ENCODE results near the gene HIVEP1.

The HIVEP1 gene

DNA sequence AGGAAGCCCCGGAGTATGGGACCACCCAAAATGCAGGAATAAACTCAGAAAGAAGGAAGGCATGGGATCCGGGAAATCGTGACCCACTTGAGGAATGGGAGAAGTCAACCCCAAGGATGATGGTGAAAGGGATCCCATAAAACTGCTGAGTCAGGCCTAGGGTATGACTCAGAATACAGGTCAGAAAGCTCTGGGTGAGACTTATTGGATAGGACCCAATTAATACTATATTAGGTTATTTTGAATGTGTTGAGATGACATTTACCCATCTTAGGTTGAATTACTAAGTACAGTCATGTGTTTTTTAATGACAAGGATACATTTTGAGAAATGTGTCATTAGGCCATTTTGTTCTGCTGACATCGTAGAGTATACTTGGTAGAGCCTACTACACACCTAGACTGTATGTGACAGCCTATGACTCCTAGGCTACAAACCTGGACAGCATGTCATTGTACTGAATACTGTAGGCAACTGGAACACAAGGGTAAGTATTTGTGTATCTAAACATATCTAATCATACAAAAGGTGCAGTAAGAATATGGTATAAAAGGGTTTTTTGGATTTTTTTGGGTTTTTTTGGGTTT is 17.1 kb upstream of the HIVEP1 start:
- DNase-seq = no peak

DNA sequence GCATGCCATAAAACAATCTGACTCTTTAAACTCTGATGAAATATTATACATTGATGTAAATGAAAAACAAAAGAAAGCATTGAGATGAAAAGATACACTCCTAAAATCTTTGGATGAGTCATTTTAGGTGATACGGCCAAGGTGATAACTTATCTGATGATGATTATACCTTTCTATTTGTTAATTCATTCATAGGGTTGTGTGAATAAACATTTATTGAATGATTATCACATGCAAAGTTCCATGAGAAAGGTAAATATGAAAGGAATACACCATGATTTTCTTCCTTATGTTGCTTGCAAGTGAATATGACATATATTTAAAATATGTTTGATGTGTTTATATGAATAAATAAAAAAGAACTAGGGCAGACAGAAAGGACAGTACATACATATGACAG is 15.4 kb upstream of the HIVEP1 start:
- no peak for DNase-seq

DNA sequence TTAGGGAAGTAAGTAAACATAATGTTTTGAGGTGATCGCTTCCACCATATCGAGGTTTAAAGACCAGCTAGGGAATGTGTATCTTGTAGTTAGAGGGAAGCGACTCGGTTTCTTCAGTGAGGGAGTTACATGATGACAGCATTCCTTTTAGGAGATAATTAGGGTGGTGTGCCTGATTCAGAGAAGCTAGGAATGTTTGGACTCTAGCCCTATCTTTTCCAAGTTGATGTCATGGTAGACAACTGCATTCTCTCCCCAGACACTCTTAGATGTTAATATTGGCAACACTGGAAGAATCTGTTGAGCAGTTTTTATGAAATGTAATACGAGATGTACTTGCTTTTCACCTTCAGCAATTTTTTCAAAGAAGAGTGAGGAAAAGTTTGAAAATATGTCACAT is 12.9 kb upstream of the HIVEP1 start:
- no peak for DNase-seq

DNA sequence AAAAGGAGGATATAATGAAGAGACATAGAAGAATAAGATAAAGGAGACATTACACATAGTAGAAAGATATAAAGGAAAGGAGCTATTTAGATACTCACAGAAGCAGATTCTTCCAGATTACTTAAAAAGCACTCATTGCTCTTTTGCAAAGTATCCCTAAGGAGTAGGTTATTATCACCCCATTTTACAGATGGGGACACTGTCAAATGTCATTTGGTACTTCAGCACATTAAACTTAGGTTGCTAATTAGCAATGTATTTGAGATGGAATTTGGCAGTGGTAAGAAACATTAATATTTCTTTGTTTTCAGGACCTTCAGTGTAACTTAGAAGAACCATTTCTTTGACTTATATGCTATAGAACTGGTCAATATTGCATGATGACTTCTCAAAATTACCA is 11.9 kb upstream of the HIVEP1 start:
- no peak for DNase-seq

DNA sequence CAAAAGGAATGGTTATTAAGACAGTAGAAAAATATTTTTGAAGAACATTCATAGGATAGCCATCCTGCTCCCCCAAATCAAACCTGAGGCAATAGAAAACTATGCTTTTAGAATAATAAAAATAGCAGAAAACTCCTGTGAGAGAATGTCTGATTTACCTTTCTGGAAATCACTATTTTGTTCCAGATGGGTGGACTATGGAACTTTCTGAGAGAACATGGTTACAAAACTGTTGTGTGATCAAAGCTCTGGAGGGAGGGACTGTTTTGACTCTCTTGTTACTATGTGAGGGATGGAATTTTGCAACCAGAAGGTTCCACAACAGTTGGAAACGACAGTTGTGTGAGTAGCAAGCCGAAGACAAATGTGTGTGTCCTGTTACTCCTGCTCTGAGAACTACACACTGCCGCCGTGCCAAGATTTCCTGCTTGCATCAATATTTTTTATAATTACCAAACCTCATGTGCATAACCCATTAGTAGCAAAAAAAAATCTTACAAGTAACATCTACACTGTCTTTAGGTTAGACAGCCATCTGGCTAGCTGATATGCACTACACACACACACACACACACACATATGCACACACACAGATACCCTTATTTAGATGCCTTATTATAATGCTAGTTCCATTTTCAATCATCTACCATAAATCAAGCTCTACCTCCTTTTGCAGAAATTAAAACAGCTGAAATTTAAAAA is 11.0 kb upstream of the HIVEP1 start:
- DNase-seq = no peak

DNA sequence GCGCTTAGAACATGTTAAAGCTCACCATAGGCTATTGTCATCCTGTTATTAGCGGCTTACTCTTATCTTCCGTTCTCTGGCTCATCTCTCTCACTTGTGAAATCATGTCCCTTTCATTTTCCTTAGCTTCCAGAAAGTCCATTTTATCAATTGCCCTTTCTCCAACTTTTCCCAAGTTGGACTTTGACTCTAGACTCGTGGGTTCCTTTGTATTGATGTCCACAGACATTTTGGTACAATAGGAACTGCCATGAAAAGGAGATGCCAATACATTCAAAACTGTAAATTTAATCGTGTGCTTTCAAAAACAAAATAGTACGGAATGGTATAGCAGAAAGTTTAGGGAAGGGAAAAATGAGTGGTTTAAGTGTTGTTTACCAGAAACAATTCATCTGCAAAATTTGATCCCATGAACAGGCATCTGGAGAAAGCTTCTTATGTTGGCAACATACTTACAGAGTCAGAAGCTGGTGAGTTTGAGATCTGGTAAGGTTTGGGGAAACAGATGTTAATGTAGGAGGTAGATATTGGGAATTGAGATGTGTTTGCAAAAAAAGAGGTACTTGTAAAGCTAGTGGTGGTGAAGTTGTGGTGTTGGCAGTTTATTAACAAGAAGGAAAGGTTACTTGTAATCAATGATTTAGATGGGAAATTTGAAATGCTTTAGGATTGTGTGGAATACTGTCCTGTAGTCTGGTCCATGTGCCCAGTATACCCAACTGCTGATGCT is 10.2 kb upstream of the HIVEP1 start:
- DNase-seq = no peak

DNA sequence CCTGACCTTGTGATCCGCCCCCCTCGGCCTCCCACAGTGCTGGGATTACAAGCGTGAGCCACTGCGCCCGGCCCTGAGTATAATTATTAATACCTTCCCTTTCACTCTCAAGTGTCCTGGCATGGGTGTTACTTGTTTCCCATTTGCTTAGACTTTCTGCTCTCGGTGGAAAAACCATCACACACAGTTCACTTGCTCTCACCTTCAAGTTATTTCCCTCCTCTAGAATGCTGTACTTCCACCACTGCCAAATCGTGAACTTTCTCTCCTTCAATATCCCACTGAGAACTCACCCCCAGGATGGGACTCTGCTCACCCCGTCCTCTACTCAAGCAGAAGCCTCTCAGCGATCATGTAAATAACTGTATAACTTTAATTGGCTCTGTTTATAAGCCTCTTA is 4.6 kb upstream of the HIVEP1 start:
- DNase-seq = no peak

DNA sequence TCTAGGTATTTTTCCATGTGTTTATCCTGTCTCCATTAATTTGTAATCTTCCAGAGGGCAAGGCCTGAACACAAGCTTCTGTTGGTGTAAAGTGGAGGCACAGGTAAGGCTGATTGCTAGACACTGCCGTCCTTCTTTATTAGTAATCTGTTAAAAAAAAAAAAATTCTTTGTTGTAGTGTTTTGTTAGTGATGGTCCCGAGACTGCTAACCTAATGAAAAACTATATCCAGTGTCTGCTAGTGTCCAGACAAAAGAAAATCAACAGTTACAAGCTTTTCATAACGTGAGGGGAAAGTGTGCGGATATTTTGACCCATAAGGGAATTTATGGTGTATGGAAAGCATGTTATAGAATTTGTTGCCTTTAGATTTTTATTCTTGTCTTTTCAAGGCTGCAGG is 4.2 kb upstream of the HIVEP1 start:
- no peak for DNase-seq

DNA sequence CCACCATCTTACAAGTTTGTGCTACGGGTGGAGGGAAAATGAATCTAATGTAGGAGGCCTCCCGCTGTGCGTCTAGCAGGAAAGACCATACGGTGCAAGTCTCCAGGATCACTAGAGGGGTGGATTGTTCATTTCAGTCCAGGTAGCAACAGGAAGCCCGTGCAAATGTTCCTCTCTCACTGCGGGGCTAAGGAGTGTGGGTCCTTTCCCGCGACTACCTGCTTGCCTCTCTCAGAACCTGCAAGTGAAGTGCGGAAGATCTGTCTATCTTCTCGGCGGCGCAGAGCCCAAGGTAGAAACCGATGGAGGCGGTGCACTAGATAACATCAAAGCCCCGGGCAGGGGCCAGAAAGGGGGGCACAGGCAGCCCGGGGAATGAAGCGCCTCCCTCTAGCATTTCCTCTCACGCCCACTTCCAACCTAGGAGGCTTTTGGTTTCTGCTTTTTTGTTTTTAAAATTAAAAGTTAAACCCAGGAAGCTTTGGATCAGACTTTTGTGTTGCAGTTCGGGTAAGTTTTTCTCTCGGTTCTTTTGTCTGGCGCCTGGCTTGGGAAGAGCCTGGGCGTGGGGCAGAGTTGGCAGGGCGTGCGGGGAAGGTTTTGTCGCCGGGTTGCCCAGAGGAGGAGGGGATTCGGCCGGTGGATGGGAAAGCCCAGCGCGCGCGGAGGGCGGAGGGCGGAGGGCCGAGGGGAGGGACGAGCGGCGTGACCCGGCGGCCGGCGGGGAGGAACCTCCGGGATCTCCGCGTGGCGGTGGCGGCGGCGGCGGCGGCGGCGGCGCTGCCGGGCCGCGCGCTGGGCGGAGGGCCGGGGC is 3.5 kb upstream of the HIVEP1 start:
- DNase-seq = peak; percentile 71

DNA sequence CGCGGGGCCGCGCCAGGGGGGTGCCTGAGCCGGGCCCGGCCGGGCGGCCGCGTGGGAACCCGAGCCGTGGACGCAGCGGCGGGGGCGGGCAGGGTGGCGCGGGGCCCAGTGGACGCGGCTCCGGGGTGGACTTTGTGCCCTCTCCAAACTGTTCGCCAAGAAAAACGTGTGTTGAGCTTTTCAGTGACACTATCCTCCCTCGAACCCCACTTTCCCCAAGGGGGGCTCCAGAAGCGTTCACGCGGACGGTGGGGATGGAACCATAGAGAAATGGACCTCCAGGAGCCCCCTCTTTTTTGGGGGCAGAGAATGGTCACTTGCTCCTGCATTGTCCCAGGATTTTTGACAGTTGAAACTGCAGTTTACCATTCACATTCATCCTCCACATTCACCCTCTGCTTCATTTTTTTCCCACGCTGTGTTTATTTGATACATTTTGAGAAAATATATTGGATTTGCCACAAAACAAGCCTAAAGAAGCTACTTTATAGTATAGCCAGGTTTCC is 2.9 kb upstream of the HIVEP1 start:
- no peak for DNase-seq

DNA sequence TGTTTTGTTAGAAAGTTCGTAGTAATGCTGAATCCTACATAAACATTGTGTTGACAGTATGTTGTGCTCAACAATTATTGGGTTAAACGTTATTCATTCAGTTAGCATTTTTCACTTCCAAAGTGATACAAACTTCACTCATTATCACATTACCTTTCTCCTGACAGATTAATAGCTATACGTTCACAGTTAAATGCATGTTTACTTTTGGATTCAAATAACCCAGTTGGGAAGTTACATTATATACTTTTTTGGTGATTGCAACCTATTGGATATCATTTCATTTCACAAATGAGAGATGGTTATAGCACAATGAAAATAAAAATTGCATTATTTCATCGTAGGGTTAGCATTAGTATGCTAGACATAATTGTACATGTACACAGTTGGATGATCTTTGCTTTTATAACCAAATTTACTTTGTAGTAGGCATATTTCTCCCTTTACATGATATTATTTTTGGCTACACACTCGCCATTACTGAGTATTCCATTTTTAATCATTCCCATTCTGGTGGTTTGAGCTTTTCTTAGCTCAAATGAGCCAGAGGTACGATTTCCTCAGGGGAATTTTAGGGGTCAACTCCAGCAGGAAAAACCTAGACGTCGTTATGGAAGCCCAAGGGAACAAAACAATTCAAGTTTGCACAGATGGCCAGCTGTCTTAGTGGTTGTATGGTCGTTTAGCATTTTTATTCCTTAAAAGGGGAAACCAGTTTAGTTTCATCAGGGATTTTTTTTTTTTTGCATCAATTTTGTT is 2.1 kb upstream of the HIVEP1 start:
- DNase-seq = no peak

DNA sequence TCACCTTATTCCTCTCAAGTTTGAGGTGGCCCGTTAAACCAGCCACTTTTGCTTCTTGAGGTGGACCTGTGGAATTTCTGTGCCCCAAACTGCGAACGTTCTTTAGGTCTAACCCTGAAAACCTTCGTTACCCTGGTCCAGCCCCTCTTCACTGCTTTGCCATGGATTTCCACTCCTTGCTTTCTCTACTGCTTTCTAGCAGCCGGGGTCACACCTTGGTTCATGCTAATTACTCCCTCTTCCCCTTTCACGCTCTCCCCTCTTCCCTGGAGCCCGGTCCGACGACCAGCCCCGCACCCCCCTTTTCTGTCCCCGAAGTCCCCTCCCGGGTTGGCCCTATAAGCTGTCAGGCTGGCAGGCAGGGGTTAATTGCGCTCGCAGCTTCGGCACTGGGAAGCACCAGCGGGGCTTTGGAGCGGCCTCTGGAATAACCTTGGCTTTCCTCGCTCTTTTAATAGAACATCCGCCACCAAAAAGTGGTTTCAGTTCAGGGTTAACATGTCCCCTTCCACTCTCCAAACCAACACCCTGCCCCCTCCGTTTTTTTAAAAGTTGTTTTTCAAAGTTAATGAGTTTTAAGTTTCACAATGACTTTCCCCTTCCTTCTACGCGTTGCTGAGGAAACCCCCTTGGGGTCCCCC is 1.4 kb upstream of the HIVEP1 start:
- DNase-seq = no peak

DNA sequence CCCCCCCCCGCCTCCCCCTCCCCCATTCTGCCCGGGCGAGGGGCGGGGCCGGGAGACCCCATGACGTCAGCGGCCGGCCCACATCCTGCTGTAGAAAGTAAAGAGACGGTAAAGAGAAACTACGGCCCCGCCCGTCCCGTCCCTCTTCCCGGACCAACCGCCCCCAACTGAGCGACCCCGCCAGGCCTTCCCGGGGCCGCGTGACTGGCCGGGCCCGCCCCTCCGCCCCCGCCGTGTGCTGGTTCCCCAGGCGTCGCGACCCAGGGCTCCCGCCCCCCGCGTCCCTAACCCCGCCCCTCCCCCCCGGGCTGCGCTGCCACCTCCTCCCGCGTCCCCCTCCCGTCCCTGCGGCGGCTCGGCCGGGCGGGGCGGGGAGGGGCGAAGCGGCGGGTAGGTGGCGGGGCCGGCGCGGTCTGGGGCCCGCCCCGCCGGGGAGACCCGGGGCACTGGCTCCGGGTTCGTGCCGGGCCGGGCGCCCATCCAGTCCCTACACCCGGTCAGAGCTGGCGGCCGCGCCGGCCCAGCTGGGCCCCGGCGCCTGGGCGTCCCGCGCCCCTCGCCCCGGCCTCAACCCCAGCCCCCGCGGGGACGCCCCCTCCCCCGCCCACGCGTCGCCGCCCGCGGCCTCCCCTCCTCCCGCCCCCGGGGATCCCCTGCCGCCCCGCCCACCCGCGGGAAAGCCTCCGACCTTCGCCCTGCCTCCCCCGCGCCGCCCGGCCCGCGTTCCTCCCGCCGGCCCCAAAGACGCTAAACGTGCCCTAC is 655 bp upstream of the HIVEP1 start:
- DNase-seq = peak; percentile 96

DNA sequence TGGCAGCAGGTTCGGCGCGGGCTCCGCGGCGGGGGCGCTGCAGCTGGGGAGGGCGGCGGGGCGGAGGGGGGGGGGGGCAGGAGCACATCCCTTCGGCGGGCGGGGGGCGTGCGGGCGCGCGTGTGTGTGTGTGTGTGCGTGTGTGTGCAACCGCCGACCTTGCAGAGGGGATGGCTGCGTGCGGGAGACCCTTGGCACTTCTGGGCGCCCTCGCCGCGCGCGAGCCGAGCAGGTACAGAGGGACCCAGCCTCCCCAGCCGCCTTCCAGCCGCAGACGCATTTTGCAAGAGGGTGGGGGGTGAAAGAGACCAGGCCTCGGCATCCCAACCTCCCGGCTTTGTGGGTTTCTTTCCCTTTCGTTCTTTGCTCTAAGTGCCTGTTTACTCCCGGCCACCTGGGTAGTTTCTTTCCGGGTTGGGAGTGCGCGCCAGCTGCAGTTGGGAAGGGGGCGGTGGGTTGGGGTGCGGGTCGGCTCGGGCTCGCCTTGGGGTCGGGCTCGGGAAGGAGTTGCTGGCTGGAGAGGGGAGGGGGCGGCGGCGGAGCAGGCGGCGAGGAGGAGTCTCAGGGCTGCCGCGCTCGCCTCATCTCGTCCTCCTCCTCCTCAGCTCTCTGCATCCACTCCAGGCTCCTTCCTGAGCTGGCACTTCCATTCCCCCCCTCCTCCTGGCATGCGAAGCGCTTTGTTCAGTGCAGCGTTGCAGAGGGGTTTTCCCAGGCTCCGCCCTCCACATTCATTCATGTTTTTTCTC is 620 bp downstream of the HIVEP1 start:
- peak; percentile 34 for DNase-seq

DNA sequence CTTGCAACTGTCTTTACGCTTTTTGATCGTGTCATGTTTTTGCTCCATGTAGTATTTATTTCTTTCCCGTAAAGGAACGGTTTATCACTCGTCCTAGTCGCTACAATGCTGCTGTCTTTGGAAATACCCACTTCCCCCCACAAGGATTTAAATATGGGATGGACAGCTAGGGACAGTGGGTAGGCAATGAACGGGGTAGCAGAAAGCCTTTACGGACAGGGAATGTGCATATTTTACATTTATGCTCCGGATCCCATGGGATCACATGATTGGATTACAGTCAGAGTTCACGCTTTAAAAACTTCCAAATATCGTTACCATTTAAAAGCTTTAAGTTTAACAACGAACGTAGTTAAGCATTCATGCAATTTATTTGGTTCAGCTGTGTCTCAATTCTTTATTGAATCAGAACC is 1.2 kb downstream of the HIVEP1 start:
- DNase-seq = no peak

DNA sequence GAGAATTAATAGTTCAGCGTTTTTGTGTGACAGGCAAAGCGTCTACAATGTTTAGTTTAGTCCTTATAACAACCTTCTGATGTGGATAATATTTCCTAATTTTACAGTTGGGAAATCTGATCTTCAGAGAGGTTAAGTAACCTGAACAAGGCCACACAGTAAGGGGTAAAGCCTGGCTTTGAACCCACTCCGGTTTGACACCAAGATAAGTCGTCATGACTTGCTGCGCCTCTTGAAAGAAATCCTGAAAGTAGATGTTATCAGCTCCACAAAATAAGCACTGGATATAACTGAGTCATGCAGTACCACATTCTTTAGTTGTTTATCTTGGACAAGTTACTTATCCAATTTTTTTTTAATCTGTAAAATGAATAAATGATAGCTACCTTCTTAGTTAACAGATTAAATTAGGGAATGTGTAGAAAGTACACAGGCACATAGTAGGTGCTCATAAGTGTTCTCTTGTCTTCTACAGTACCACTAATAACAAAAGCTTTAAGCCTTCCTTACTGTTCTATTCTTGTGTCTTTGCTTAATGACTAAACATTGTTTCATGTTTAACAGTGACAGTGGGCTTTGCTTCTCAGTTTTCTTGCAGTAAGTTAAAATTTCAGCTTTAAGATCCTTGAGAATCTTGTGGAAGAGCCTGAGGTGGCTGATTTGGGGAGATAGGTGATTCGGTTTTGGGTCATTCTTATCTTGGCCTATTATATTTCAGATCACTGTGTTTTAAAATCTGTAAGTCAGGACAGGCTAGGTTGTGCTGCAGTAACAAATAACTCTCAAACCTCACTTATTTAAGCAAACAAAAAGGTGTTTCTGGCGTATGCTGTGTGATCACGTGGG is 2.1 kb downstream of the HIVEP1 start:
- DNase-seq = no peak

DNA sequence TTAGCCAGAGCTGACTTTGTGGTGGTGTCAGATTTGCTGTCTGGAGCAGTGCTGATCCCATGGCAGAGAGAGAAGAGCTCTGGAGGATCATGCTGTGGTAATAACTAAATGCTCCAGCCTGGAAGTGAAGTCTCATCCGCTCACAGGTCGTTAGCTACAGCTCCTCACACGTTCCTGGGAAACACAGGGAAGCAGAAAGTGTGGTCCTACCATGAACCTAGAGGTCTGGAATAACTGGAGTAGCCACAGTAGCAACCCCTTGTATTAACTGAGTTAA is 2.7 kb downstream of the HIVEP1 start:
- no peak for DNase-seq

DNA sequence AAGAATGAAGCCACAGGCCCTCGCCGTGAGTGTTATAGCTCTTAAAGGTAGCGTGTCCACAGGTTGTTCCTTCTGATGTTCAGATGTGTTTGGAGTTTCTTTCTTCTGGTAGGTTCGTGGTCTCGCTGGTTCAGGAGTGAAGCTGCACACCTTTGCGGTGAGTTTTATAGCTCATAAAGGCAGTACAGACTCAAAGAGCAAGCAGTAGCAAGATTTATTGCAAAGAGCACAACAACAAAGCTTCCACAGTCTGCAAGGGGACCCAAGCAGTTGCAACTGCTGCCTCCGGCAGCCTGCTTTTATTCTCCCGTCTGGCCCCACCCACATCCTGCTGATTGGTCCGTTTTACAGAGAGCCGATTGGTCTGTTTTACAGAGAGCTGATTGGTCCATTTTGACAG is 5.2 kb downstream of the HIVEP1 start:
- no peak for DNase-seq

DNA sequence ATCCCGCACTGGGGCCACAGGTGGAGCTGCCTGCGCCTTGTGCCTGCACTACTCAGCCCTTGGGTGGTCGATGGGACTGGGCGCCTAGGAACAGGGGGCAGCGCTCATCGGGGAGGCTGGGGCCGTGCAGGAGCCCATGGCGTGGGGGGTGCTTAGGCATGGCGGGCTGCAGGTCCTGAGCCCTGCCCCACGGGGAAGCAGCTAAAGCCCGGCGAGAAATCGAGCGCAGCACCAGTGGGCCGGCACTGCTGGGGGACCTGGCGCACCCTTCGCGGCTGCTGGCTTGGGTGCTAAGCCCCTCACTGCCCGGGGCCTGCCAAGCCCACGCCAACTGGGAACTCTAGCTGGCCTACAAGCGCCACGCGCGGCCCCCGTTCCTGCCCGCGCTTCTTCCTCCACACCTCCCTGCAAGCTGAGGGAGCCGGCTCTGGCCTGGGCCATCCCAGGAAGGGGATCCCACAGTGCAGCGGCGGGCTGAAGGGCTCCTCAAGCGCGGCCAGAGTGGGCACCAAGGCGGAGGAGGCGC is 5.8 kb downstream of the HIVEP1 start:
- DNase-seq = no peak

All from activated gamma-delta T cell (primary cell).